Neural cell (in vitro differentiated cells): Measurements from ENCODE around the gene COL24A1. TPM values are rescaled to one million over a fixed set of nuclear protein-coding genes. Genes with fewer than 3 reads are reported as not detected.

Experiments used
- H2AFZ ChIP-seq: fragments of 200-600, 300-800 bp; sonication (generic), shearing (Covaris generic); 2 replicates; pipeline ENCODE4 v1.6.0; 2014; ENCODE audit warnings: low read depth, mild to moderate bottlenecking, antibody characterized with exemption, low read length, moderate library complexity
- H3F3A ChIP-seq: fragments of 200-600 bp; shearing (Covaris generic); 2 replicates; pipeline ENCODE4 v1.6.1; 2016; ENCODE audit warnings: mild to moderate bottlenecking, moderate library complexity, mixed read lengths, antibody characterized with exemption, low read length; ENCODE audit not compliant: insufficient read depth, poor library complexity, severe bottlenecking
- H3K27ac ChIP-seq: fragments of 200-600, 300-800 bp; sonication (generic), shearing (Covaris generic); 2 replicates; pipeline ENCODE4 v1.5.1; 2014; ENCODE audit warnings: mild to moderate bottlenecking, low read length, moderate library complexity
- H3K27me3 ChIP-seq: fragments of 300-800, 200-600 bp; sonication (generic), shearing (Covaris generic); 2 replicates; pipeline ENCODE4 v1.6.0; 2014; ENCODE audit warnings: mild to moderate bottlenecking, low read depth, low read length, moderate library complexity; ENCODE audit not compliant: insufficient read depth
- H3K36me3 ChIP-seq: fragments of 300-800, 200-600 bp; sonication (generic), shearing (Covaris generic); 2 replicates; pipeline ENCODE4 v1.5.1; 2014; ENCODE audit warnings: mild to moderate bottlenecking, antibody characterized with exemption, low read length, moderate library complexity; ENCODE audit not compliant: insufficient read depth
- H3K4me2 ChIP-seq: fragments of 300-800, 200-600 bp; sonication (generic), shearing (Covaris generic); 2 replicates; pipeline ENCODE4 v1.6.0; 2014; ENCODE audit warnings: mild to moderate bottlenecking, low read length
- H3K4me3 ChIP-seq: fragments of 300-800, 200-600 bp; sonication (generic), shearing (Covaris generic); 2 replicates; pipeline ENCODE4 v1.5.1; 2014; ENCODE audit warnings: mild to moderate bottlenecking, low read length, moderate library complexity
- H3K79me2 ChIP-seq: fragments of 200-600 bp; shearing (Covaris generic); replicated peaks from 2 replicates; pipeline ENCODE4 v1.6.0; 2014; ENCODE audit warnings: mild to moderate bottlenecking, low read length, moderate library complexity; ENCODE audit not compliant: insufficient read depth
- H3K9ac ChIP-seq: fragments of 300-800, 200-600 bp; sonication (generic), shearing (Covaris generic); 2 replicates; pipeline ENCODE4 v1.6.1; 2016; ENCODE audit warnings: mild to moderate bottlenecking, low read length, mixed read lengths
- H3K9me2 ChIP-seq: fragments of 200-600 bp; shearing (Covaris generic); 2 replicates; pipeline ENCODE4 v1.6.1; 2016; ENCODE audit warnings: mild to moderate bottlenecking, low read length, mixed read lengths; ENCODE audit not compliant: insufficient read depth
- H3K9me3 ChIP-seq: fragments of 200-600, 300-800 bp; sonication (generic), shearing (Covaris generic); 2 replicates; pipeline ENCODE4 v1.6.1; 2016; ENCODE audit warnings: mild to moderate bottlenecking, mixed run types, low read length, moderate library complexity, mixed read lengths
- H4K20me1 ChIP-seq: fragments of 200-600 bp; shearing (Covaris generic); 2 replicates; pipeline ENCODE4 v1.6.1; 2016; ENCODE audit warnings: mild to moderate bottlenecking, mixed run types; ENCODE audit not compliant: insufficient read depth
- EP300 ChIP-seq: fragments of 450-650 bp; conservative IDR thresholded peaks from 2 replicates; pipeline ENCODE4 v1.6.1; 2014; ENCODE audit warnings: antibody characterized with exemption, mild to moderate bottlenecking, moderate library complexity; ENCODE audit not compliant: poor library complexity, severe bottlenecking
- EZH2 ChIP-seq: fragments of 200-600, 300-800 bp; shearing (Covaris generic), sonication (generic); IDR thresholded peaks from 2 replicates; pipeline ENCODE4 v1.6.1; 2014; ENCODE audit warnings: antibody characterized with exemption, low read length, borderline replicate concordance, mild to moderate bottlenecking; ENCODE audit not compliant: insufficient read depth, poor library complexity, severe bottlenecking
- MXI1 ChIP-seq: fragments of 450-650 bp; conservative IDR thresholded peaks from 2 replicates; pipeline ENCODE4 v1.6.1; 2014; ENCODE audit warnings: antibody characterized with exemption, mild to moderate bottlenecking; ENCODE audit not compliant: poor library complexity, severe bottlenecking
- POLR2AphosphoS5 ChIP-seq: IDR thresholded peaks from 2 replicates; pipeline ENCODE4 v1.6.1; 2012
- RAD21 ChIP-seq: fragments of 450-650 bp; conservative IDR thresholded peaks from 2 replicates; pipeline ENCODE4 v1.6.1; 2014; ENCODE audit warnings: antibody characterized with exemption, mild to moderate bottlenecking, moderate library complexity
- REST ChIP-seq: IDR thresholded peaks from 2 replicates; pipeline ENCODE4 v1.6.1; 2012; ENCODE audit warnings: borderline replicate concordance
- SMC3 ChIP-seq: fragments of 450-650 bp; conservative IDR thresholded peaks from 2 replicates; pipeline ENCODE4 v1.6.1; 2014; ENCODE audit warnings: antibody characterized with exemption, mild to moderate bottlenecking, moderate library complexity; ENCODE audit not compliant: poor library complexity
- TAF1 ChIP-seq: IDR thresholded peaks from 2 replicates; pipeline ENCODE4 v1.6.1; 2012; ENCODE audit warnings: low read depth
- polyA plus RNA-seq: library from polyadenylated mRNA; depleted of rRNA; stranded (reverse); fragments of >200 nt; gene quantifications from 2 replicates; pipeline ENCODE4 v1.2.3, GENCODE V29; 2014
- TF ChIP-seq, protein P1 (sequence below): fragments of 450-650 bp; IDR thresholded peaks from 2 replicates; pipeline ENCODE4 v1.5.1; 2014; ENCODE audit warnings: antibody characterized with exemption, mild to moderate bottlenecking, moderate library complexity; ENCODE audit not compliant: poor library complexity, severe bottlenecking

Gene COL24A1
- polyA plus RNA-seq, 1 donor from 2014 or later: 0.19 TPM

- H3K27ac ChIP-seq: no peak overlapping the region
- H3F3A ChIP-seq: no peaks in the 10 kb centered on the region
- no peak overlapping the region for H3K4me2 ChIP-seq
Measured at GRCh38 chr1:86201311-86201710, 44.7 kb upstream of the COL24A1 start.

DNA sequence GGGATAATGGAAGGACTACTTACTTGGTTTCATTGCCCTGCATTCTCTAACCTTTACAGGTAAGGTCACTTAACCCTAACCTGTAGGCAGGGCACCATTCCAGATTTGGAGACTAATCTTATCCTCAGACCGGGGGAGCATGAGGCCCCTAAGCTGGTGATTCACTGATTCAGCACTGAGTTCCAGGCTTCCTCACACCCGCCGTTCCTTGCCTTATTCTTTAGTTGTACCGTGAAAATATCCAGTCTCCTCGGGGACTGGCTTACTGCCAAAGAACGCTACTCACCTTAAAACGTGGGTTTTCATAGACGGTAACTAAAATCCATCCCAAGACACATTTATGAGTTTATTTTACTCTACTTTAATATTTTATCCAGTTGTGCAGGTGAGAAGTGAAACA lies 44.3 kb upstream of the COL24A1 start:
- Histone ChIP-seq H3K4me3 (no peak overlapping the region), H3K36me3 (no peaks in the 10 kb centered on the region), H3K79me2 (no peaks in the 10 kb centered on the region), H3F3A (no peaks in the 10 kb centered on the region), H4K20me1 (no peaks in the 10 kb centered on the region), H3K9ac (no peak overlapping the region), H3K9me2 (no peaks in the 10 kb centered on the region), H3K27me3 (no peaks in the 10 kb centered on the region), H3K27ac (no peak overlapping the region), H3K4me2 (no peak overlapping the region), H2AFZ (no peak overlapping the region), H3K9me3 (no peaks in the 10 kb centered on the region)
- TF ChIP-seq, protein P1, sequence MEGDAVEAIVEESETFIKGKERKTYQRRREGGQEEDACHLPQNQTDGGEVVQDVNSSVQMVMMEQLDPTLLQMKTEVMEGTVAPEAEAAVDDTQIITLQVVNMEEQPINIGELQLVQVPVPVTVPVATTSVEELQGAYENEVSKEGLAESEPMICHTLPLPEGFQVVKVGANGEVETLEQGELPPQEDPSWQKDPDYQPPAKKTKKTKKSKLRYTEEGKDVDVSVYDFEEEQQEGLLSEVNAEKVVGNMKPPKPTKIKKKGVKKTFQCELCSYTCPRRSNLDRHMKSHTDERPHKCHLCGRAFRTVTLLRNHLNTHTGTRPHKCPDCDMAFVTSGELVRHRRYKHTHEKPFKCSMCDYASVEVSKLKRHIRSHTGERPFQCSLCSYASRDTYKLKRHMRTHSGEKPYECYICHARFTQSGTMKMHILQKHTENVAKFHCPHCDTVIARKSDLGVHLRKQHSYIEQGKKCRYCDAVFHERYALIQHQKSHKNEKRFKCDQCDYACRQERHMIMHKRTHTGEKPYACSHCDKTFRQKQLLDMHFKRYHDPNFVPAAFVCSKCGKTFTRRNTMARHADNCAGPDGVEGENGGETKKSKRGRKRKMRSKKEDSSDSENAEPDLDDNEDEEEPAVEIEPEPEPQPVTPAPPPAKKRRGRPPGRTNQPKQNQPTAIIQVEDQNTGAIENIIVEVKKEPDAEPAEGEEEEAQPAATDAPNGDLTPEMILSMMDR: no peak
- TF ChIP-seq RAD21 (no peak), MXI1 (no peak)

More at GRCh38 chr1:86201311-86201710, 44.7 kb upstream of the COL24A1 start:
- H2AFZ ChIP-seq: no peak overlapping the region
- H3K9ac ChIP-seq: no peak overlapping the region
- H3K9me2 ChIP-seq: no peaks in the 10 kb centered on the region
- H3K4me3 ChIP-seq: no peak overlapping the region
- H3K79me2 ChIP-seq: no peaks in the 10 kb centered on the region
- H3K36me3 ChIP-seq: no peaks in the 10 kb centered on the region
- no peaks in the 10 kb centered on the region for H3K9me3 ChIP-seq
- H4K20me1 ChIP-seq: no peaks in the 10 kb centered on the region
- TF ChIP-seq EZH2 (no peak), EP300 (no peak), RAD21 (no peak), TAF1 (no peak), MXI1 (no peak), POLR2AphosphoS5 (no peak), SMC3 (no peak), REST (no peak)
- TF ChIP-seq, protein P1: no peak
- H3K27me3 ChIP-seq: no peaks in the 10 kb centered on the region
